Nephron progenitor cell (in vitro differentiated cells): Measurements from ENCODE around the gene RPS6KL1.
A peak's percentile ranks its signal among the peaks of the same experiment; 100 is the strongest.

Experiments
- DNase-seq: peaks from one replicate; pipeline ENCODE4 v3.0.0; 2021
- H3K27ac Mint-ChIP-seq: 2 replicates; pipeline ENCODE4 v1.8.0; 2021; ENCODE audit warnings: mild to moderate bottlenecking, moderate library complexity, mixed read lengths
- H3K27me3 Mint-ChIP-seq: 2 replicates; pipeline ENCODE4 v1.8.0; 2021; ENCODE audit warnings: mild to moderate bottlenecking, low read depth, mixed read lengths; ENCODE audit not compliant: poor library complexity
- H3K36me3 Mint-ChIP-seq: 2 replicates; pipeline ENCODE4 v1.8.0; 2021; ENCODE audit warnings: low read depth, mixed read lengths
- H3K4me1 Mint-ChIP-seq: 2 replicates; pipeline ENCODE4 v1.8.0; 2021; ENCODE audit warnings: mixed read lengths
- H3K4me3 Mint-ChIP-seq: 2 replicates; pipeline ENCODE4 v1.8.0; 2021; ENCODE audit warnings: mild to moderate bottlenecking, moderate library complexity, mixed read lengths
- H3K9me3 Mint-ChIP-seq: 2 replicates; pipeline ENCODE4 v1.8.0; 2021; ENCODE audit warnings: mild to moderate bottlenecking, moderate library complexity, mixed read lengths
- TF ChIP-seq, protein P1 (sequence below): fragments of 200-600 bp; sonication (generic); IDR thresholded peaks from 2 replicates; pipeline ENCODE4 v1.5.0; 2021; ENCODE audit warnings: antibody characterized with exemption

RPS6KL1 gene

DNA sequence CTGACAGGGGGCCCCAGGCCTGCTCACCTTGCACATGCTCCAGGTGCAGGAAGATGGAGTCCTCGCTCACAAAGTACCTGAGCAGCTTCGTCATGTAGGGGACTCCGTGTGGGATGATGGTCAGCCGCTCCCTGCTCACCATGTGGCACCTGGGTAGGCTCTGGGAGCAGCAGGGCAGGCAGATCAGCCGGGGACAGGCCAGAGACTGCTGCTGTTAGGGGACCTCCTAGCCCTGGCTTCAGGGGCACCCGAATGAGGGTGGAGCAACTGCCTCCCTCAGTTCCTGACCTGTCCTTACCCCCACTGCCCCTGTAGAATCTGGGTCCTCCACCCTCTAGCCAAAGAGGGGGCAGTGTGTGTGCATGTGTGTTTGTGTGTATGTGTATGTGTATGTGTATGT, 11.8 kb downstream of the RPS6KL1 start:
- Mint-ChIP-seq H3K9me3 (no peaks in the 10 kb centered on the region), H3K36me3 (no peaks in the 10 kb centered on the region), H3K27ac (no peak overlapping the region), H3K27me3 (peaks cover 2% of the 10 kb centered on the region), H3K4me1 (peaks cover 29% of the 10 kb centered on the region), H3K4me3 (no peak overlapping the region)
- TF ChIP-seq, protein P1, sequence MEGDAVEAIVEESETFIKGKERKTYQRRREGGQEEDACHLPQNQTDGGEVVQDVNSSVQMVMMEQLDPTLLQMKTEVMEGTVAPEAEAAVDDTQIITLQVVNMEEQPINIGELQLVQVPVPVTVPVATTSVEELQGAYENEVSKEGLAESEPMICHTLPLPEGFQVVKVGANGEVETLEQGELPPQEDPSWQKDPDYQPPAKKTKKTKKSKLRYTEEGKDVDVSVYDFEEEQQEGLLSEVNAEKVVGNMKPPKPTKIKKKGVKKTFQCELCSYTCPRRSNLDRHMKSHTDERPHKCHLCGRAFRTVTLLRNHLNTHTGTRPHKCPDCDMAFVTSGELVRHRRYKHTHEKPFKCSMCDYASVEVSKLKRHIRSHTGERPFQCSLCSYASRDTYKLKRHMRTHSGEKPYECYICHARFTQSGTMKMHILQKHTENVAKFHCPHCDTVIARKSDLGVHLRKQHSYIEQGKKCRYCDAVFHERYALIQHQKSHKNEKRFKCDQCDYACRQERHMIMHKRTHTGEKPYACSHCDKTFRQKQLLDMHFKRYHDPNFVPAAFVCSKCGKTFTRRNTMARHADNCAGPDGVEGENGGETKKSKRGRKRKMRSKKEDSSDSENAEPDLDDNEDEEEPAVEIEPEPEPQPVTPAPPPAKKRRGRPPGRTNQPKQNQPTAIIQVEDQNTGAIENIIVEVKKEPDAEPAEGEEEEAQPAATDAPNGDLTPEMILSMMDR = no peak
- DNase-seq = no peak

DNA sequence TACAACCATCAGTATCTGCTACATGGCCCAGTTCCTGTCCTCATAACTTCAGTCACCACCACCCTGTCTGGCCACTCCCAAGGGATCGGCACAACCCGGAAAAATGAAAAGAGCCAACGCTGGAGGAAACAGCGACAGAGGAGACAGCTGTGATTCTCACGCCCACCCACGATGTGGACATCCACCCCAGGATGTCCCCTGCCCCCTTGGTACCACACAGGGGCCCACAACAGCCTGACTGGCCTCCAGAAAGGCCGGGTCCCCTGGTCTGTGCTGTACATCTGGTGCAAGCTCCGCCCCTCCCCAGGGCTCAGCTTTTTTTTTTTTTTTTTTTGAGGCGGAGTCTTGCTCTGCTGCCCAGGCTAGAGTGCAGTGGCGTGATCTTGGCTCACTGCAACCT, 12.5 kb downstream of the RPS6KL1 start:
- TF ChIP-seq, protein P1 = no peak
- no peaks in the 10 kb centered on the region for H3K36me3 Mint-ChIP-seq
- peaks cover 29% of the 10 kb centered on the region for H3K4me1 Mint-ChIP-seq
- H3K27ac Mint-ChIP-seq = no peak overlapping the region
- no peaks in the 10 kb centered on the region for H3K27me3 Mint-ChIP-seq
- H3K4me3 Mint-ChIP-seq = no peak overlapping the region
- no peak for DNase-seq
- H3K9me3 Mint-ChIP-seq = no peaks in the 10 kb centered on the region

DNA sequence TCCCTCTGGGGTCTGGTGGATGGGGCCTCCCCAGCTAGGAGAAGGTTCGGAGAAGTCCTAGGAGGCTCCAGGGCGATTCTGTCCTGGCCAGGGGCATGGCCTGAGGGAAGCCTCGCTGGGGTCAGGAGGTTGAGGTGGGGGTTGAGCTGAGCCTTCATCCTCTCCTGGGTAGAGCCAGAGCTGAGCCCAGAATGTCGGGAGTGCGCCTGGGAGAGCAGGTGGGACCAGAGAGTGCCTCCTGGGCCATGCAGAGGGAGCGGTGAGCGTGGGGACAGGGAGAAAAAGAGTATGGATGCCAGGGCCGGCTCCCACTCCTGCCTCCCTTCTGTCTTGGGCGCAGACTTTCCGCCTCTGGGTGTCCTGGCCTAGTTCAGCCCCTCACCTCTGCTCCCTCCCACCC, 13.1 kb downstream of the RPS6KL1 start:
- TF ChIP-seq, protein P1 = no peak
- peaks cover 29% of the 10 kb centered on the region for H3K4me1 Mint-ChIP-seq
- H3K9me3 Mint-ChIP-seq = no peaks in the 10 kb centered on the region
- no peaks in the 10 kb centered on the region for H3K36me3 Mint-ChIP-seq
- no peak overlapping the region for H3K4me3 Mint-ChIP-seq
- DNase-seq = no peak
- no peaks in the 10 kb centered on the region for H3K27me3 Mint-ChIP-seq
- no peak overlapping the region for H3K27ac Mint-ChIP-seq

DNA sequence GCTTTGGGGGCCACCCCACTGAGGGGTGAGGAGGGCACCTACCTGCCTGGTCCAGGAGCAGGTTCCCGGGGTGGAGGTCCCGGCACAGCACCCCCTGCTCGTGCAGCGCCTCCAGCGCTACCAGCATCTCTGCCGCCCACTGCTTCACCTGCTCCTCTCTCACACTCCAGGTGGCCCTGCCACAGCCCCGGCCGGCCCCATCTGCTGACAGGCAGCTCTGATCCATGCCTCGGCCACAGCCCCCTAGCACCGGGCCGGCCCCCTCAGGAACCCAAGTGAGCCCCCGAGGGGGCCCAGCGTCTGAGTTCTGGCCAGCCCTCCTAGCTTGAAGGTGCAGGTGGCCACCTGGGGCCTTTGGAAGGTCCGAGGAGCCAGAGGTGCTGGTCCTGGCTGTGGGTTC, 13.6 kb downstream of the RPS6KL1 start:
- no peak for DNase-seq
- no peaks in the 10 kb centered on the region for H3K27me3 Mint-ChIP-seq
- peaks cover 29% of the 10 kb centered on the region for H3K4me1 Mint-ChIP-seq
- TF ChIP-seq, protein P1 = no peak
- H3K9me3 Mint-ChIP-seq = no peaks in the 10 kb centered on the region
- H3K36me3 Mint-ChIP-seq = peaks cover 3% of the 10 kb centered on the region
- no peak overlapping the region for H3K27ac Mint-ChIP-seq
- no peak overlapping the region for H3K4me3 Mint-ChIP-seq

DNA sequence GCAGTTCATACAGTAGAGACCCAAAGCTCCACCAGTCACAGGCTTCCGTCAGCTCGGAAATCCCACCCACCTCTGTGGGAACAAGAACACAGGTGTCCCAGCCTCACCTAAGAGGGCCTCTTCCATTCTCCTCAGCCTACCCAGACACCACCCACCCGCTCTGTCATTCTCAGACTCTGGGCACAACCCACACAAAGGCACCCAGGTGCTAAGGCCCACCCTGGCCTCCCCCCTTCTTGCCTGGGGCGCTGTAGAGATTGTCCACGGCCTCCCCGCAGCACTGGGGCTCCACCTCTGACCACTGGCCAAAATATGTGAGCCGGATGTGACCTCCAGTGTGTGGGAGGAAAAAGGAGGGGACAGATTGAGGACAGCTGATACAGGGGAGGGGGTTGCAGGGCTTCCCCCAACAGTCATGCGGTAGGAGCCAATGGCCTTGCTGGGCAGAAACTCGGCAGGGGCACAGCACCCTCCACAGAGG, 14.2 kb downstream of the RPS6KL1 start:
- Mint-ChIP-seq H3K9me3 (no peaks in the 10 kb centered on the region), H3K27ac (peak overlapping the region; percentile 77), H3K4me3 (no peak overlapping the region), H3K4me1 (peaks cover 25% of the 10 kb centered on the region), H3K36me3 (peaks cover 9% of the 10 kb centered on the region), H3K27me3 (no peaks in the 10 kb centered on the region)
- TF ChIP-seq, protein P1 = no peak
- DNase-seq = no peak

DNA sequence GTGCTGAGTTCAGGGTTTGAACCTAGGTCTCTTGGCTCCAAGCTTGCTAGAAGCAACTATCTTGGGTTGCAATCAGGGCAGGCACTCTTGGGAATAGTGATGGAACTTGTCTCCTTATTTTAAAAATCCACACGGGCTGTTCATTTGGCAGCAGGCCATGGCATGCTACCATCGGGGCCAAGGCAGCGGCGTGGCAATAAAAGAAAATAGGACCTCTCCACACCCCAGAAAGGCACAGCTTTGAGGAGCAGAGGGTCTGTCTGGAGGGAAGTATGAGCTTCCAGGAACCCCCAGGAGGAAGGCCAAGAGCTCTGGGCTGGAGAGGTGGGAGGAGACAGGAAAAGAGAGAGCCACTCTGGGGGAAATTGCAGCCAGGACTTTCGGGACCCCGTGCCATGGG, 15.3 kb downstream of the RPS6KL1 start:
- Mint-ChIP-seq H3K36me3 (peaks cover 17% of the 10 kb centered on the region), H3K4me1 (peaks cover 29% of the 10 kb centered on the region), H3K4me3 (no peak overlapping the region), H3K9me3 (no peaks in the 10 kb centered on the region), H3K27ac (peak overlapping the region; percentile 19), H3K27me3 (no peaks in the 10 kb centered on the region)
- DNase-seq = no peak
- TF ChIP-seq, protein P1 = no peak
